ENCODE measurements around the gene LRRC3C.

LRRC3C gene

DNA sequence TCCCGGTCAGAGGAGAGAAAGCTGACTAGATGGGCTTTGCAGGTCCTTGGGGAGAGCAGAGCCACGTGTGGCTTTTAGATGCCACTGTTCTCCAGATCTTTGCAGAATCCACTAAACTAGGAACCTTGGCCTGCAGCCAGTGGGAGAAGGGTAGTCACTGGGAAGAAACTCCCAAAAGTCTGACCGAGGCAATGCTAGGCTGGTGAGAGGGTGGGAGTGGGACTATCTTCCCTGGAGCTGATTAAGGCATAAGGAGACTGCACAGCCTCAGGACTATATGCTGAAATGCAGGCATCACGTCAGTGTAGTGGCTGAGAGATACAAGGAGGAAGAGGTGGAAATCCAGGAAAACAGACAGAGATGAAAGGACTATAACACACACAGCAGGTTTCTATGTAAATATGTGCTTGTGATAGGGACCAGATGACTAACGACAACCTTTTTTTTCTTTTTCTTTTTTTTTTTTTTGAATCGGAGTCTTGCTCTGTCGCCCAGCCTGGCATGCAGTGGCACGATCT is 33.1 kb downstream of the LRRC3C start:
- H3K4me3 ChIP-seq (replicated peaks; ENCODE audit: low read depth, low read length): no peak overlapping the region
- DNase-seq (ENCODE audit: low read depth): no peak
- no peak for TF ChIP-seq CTCF (IDR thresholded peaks at IDR 0.05; ENCODE audit: low read length, missing control alignments)

GRCh38 chr17:39962642-39963220 is 35.2 kb downstream of the LRRC3C start, which contains the start of gene GSDMA:
GSDMA (plus strand) TSS chr17:39963004; CDS start chr17:39965688, 2,684 bp downstream.
- no peak for TF ChIP-seq CTCF (IDR thresholded peaks at IDR 0.05; ENCODE audit: low read length, missing control alignments)
- no peak for DNase-seq (ENCODE audit: low read depth)
- H3K4me3 ChIP-seq (replicated peaks; ENCODE audit: low read depth, low read length): no peak within 1 kb of the TSS

- DNase-seq (ENCODE audit: low read depth): no peak
- no peak for TF ChIP-seq CTCF (IDR thresholded peaks at IDR 0.05; ENCODE audit: low read length, missing control alignments)
- H3K4me3 ChIP-seq (replicated peaks; ENCODE audit: low read depth, low read length): no peak overlapping the region
Observed at GRCh38 chr17:39963829-39964228, 36.3 kb downstream of the LRRC3C start.

DNA sequence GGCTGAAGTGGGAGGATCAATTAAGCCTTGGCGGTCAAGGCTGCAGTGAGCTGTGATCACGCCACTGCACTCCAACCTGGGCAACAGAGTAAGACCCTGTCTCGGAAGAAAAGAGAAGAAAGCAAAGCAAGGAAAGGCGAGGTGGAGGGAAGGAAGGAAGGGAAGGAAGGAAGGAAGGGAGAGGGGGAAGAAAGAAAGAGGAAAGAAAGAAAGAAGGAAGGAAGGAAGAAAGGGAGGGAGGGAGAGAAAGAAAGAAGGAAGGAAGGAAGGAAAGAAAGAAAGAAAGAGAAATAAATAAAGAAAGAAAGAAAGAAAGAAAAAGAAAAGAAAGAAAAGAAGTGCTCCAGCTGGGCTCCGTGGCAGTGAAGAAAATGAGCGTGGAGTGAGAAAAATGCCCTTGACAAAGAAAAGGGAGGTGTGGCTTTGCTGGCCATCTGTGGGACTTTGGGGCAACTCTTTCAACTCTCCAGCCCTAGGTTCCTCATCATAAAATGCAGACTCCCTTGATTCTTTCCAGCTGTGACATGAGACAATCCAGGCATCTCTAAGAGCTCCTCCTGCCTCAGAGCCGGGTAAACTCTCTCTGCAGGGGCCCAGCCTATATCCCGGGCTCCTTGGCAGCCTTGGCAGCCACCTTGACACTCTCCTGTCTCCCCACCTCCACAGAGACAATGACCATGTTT is 37.6 kb downstream of the LRRC3C start:
- DNase-seq (ENCODE audit: low read depth): no peak
- no peak overlapping the region for H3K4me3 ChIP-seq (replicated peaks; ENCODE audit: low read depth, low read length)
- no peak for TF ChIP-seq CTCF (IDR thresholded peaks at IDR 0.05; ENCODE audit: low read length, missing control alignments)

DNA sequence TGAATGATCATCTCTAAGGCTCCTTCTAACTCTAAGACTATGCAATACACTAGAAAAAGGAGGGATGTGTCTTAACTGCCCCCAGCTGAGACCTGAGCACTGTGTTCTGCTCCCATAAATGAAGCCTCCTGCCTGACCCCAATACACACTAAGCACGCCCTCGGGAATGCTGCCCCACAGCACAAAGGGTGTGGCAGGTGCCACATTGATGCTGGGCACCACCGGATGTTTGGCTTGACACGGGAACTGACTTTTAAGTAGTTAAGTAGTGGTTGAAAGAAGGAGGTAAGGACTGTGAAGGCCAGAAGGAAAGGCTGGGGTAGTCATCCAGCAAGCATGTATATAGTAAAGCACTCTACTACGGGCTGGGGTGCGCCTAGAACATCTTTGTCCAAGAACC is 39.2 kb downstream of the LRRC3C start:
- no peak overlapping the region for H3K4me3 ChIP-seq (replicated peaks; ENCODE audit: low read depth, low read length)
- no peak for DNase-seq (ENCODE audit: low read depth)
- TF ChIP-seq CTCF (IDR thresholded peaks at IDR 0.05; ENCODE audit: low read length, missing control alignments): no peak

DNA sequence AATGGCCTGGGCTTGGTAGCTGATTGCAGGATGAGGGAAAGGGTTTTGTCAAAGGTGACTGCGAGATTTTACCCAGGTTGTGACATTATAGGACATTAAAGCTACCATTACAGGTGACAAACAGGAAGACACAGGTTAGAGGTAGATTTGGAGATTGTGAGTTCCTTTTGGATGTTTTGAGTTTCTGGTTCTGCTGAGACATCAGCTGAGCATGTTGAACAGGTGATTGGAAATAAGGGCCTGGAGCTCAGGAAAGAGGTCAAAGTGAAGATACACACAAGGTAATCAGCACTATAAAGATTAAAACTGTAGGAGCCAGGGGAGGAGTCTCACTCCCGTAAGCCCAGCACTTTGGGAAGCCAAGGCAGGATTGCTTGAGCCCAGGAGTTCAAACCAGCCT is 41.2 kb downstream of the LRRC3C start:
- no peak for DNase-seq (ENCODE audit: low read depth)
- H3K4me3 ChIP-seq (replicated peaks; ENCODE audit: low read depth, low read length): no peak overlapping the region
- no peak for TF ChIP-seq CTCF (IDR thresholded peaks at IDR 0.05; ENCODE audit: low read length, missing control alignments)
